ENCODE results near the gene GPR137C.

The GPR137C gene

GRCh38 chr14:52575858-52576257 is 23.2 kb downstream of the GPR137C start:
- no peak for TF ChIP-seq CTCF (conservative IDR thresholded peaks at IDR 0.05)
- no peak overlapping the region for H3K27ac ChIP-seq

GRCh38 chr14:52583544-52583943 is 30.9 kb downstream of the GPR137C start:
- no peak for TF ChIP-seq CTCF (conservative IDR thresholded peaks at IDR 0.05)
- H3K27ac ChIP-seq, result no peak overlapping the region

- no peak overlapping the region for H3K27ac ChIP-seq
- no peak for TF ChIP-seq CTCF (conservative IDR thresholded peaks at IDR 0.05)
These were observed 37.0 kb downstream of the GPR137C start for GRCh38 chr14:52589646-52590045.

- no peak overlapping the region for H3K27ac ChIP-seq
- no peak for TF ChIP-seq CTCF (conservative IDR thresholded peaks at IDR 0.05)
These were observed 37.7 kb downstream of the GPR137C start for GRCh38 chr14:52590318-52590717.

GRCh38 chr14:52596320-52596719 is 43.7 kb downstream of the GPR137C start:
- TF ChIP-seq CTCF (conservative IDR thresholded peaks at IDR 0.05), result no peak
- H3K27ac ChIP-seq, result no peak overlapping the region

- H3K27ac ChIP-seq, result no peak overlapping the region
- no peak for TF ChIP-seq CTCF (conservative IDR thresholded peaks at IDR 0.05)
These were observed 44.2 kb downstream of the GPR137C start for GRCh38 chr14:52596861-52597260.

GRCh38 chr14:52598568-52598967 is 45.9 kb downstream of the GPR137C start:
- no peak overlapping the region for H3K27ac ChIP-seq
- no peak for TF ChIP-seq CTCF (conservative IDR thresholded peaks at IDR 0.05)

- no peak for TF ChIP-seq CTCF (conservative IDR thresholded peaks at IDR 0.05)
- no peak overlapping the region for H3K27ac ChIP-seq
These were observed 47.3 kb downstream of the GPR137C start for GRCh38 chr14:52599974-52600373.

Data from VCaP (cell line).